Bronchial epithelial cell (primary cell): Measurements from ENCODE around the gene FBRS. TPM values are rescaled to one million over a fixed set of nuclear protein-coding genes. Genes with fewer than 3 reads are reported as not detected.

Experiments used
- DNase-seq: peaks from one replicate; pipeline ENCODE4 v3.0.0-alpha.2; 2010; ENCODE audit warnings: low read depth
- FAIRE-seq: peaks from 2 replicates; lab custom pipeline; 2011; peaks lifted over from hg19 to GRCh38; lab: Jason Lieb, UNC
- H3K27me3 ChIP-seq: 2 replicates; pipeline ENCODE4 v1.5.1; 2011; ENCODE audit warnings: low read length; ENCODE audit not compliant: control insufficient read depth, insufficient read depth
- H3K36me3 ChIP-seq: 2 replicates; pipeline ENCODE4 v1.5.1; 2011; ENCODE audit warnings: low read length; ENCODE audit not compliant: control insufficient read depth, insufficient read depth
- H3K4me3 ChIP-seq: 2 replicates; pipeline ENCODE4 v1.5.1; 2011; ENCODE audit warnings: mild to moderate bottlenecking, low read depth, low read length, control low read depth
- total RNA-seq: library from RNA; depleted of rRNA; stranded (reverse); fragments of >200 nt; gene quantifications from 2 replicates; pipeline ENCODE4 v1.2.1, GENCODE V29; 2014
- TF ChIP-seq, protein P1 (sequence below): IDR thresholded peaks from 2 replicates; pipeline ENCODE4 v1.5.1; 2011; ENCODE audit warnings: mild to moderate bottlenecking, moderate library complexity, low read length, control low read depth, inconsistent platforms; ENCODE audit not compliant: insufficient read depth, severe bottlenecking

Gene FBRS
- total RNA-seq, 1 donor from 2014 or later, result 7.9 TPM

DNA sequence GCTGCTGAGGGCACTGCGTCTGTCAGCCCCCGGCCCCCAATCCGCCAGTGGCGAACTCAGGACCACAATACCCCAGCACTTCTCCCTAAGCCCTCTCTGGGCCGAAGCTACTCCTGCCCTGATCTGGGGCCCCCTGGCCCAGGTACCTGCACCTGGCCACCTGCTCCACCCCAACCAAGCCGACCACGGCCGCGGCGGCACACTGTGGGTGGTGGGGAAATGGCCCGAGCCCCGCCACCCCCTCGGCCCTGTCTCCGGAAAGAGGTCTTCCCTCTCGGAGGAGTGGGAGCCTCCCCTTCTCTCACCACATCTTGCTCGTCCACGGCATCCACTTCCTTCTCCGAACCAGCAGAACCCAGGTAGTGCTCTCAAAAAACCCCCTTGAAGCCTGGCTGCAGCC is 3.4 kb upstream of the FBRS start:
- H3K4me3 ChIP-seq, result no peak overlapping the region
- H3K36me3 ChIP-seq, result peaks cover 18% of the 10 kb centered on the region
- TF ChIP-seq, protein P1, sequence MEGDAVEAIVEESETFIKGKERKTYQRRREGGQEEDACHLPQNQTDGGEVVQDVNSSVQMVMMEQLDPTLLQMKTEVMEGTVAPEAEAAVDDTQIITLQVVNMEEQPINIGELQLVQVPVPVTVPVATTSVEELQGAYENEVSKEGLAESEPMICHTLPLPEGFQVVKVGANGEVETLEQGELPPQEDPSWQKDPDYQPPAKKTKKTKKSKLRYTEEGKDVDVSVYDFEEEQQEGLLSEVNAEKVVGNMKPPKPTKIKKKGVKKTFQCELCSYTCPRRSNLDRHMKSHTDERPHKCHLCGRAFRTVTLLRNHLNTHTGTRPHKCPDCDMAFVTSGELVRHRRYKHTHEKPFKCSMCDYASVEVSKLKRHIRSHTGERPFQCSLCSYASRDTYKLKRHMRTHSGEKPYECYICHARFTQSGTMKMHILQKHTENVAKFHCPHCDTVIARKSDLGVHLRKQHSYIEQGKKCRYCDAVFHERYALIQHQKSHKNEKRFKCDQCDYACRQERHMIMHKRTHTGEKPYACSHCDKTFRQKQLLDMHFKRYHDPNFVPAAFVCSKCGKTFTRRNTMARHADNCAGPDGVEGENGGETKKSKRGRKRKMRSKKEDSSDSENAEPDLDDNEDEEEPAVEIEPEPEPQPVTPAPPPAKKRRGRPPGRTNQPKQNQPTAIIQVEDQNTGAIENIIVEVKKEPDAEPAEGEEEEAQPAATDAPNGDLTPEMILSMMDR, result no peak
- DNase-seq (no peak), FAIRE-seq (no peak)
- H3K27me3 ChIP-seq, result no peaks in the 10 kb centered on the region

- no peak for FAIRE-seq
- peaks cover 19% of the 10 kb centered on the region for H3K36me3 ChIP-seq
- TF ChIP-seq, protein P1, result no peak
These were observed 2.4 kb upstream of the FBRS start for GRCh38 chr16:30655815-30656347.

GRCh38 chr16:30656388-30656787 is 1.8 kb upstream of the FBRS start:
- TF ChIP-seq, protein P1, result no peak
- Histone ChIP-seq H3K27me3 (no peaks in the 10 kb centered on the region), H3K36me3 (peaks cover 23% of the 10 kb centered on the region), H3K4me3 (no peak overlapping the region)
- no peak for DNase-seq
- FAIRE-seq, result no peak

More at GRCh38 chr16:30655815-30656347, 2.4 kb upstream of the FBRS start:
- Histone ChIP-seq H3K27me3 (no peaks in the 10 kb centered on the region), H3K4me3 (no peak overlapping the region)
- DNase-seq, result no peak

GRCh38 chr16:30656974-30657865 is 1.0 kb upstream of the FBRS start:
- H3K27me3 ChIP-seq, result no peaks in the 10 kb centered on the region
- TF ChIP-seq, protein P1, result no peak
- no peak for FAIRE-seq
- peaks cover 27% of the 10 kb centered on the region for H3K36me3 ChIP-seq
- peak; percentile 51 for DNase-seq
- H3K4me3 ChIP-seq, result peak overlapping the region; percentile 33

GRCh38 chr16:30658731-30659506 is 688 bp downstream of the FBRS start:
- no peak for FAIRE-seq
- TF ChIP-seq, protein P1, result peak; percentile 11
- peak; percentile 88 for DNase-seq
- H3K27me3 ChIP-seq, result no peaks in the 10 kb centered on the region
- H3K4me3 ChIP-seq, result peak overlapping the region; percentile 68
- H3K36me3 ChIP-seq, result peaks cover 33% of the 10 kb centered on the region
